Left ventricle myocardium inferior (tissue), 1 donor: Measurements from ENCODE around the gene GAP43. TPM values are rescaled to one million over a fixed set of nuclear protein-coding genes. Genes with fewer than 3 reads are reported as not detected.
"Not testable (repeated sequence)": the region's sequence is repeated elsewhere in the genome, so short reads cannot be mapped to it uniquely, and the experiment has no call there.

ENCODE experiments used
- DNase-seq: peaks from one replicate; pipeline ENCODE4 v3.0.0-alpha.2; 2020
- H3K27ac ChIP-seq: fragments of 200-600 bp; replicated peaks from 2 replicates; pipeline ENCODE4 v1.8.0; 2021
- H3K27me3 ChIP-seq: fragments of 200-600 bp; 2 replicates; pipeline ENCODE4 v1.8.0; 2021; ENCODE audit warnings: low read depth
- H3K36me3 ChIP-seq: fragments of 200-600 bp; 2 replicates; pipeline ENCODE4 v1.8.0; 2021
- H3K4me1 ChIP-seq: fragments of 200-600 bp; 2 replicates; pipeline ENCODE4 v1.8.0; 2021
- H3K4me3 ChIP-seq: fragments of 200-600 bp; 2 replicates; pipeline ENCODE4 v1.8.0; 2021; ENCODE audit warnings: mild to moderate bottlenecking, moderate library complexity
- H3K9me3 ChIP-seq: fragments of 200-600 bp; replicated peaks from 2 replicates; pipeline ENCODE4 v1.8.0; 2021
- intact Hi-C: fragments of 100-400 bp; cut with micrococcal nuclease; formaldehyde crosslinking; loops from one replicate; pipeline ENCODE4 v1.11.0; 2022
- total RNA-seq: library from RNA; stranded (reverse); fragmentation: NEBNext Ultra II Directional; extraction: Animal tissue kit (Norgen Biotek cat#: 25700); gene quantifications from one replicate; pipeline ENCODE4 v1.2.1, GENCODE V29; 2021
- TF ChIP-seq, protein P1 (sequence below): fragments of 200-600 bp; IDR thresholded peaks from 2 replicates; pipeline ENCODE4 v1.8.0; 2021; ENCODE audit warnings: antibody characterized with exemption, mild to moderate bottlenecking, borderline replicate concordance
- donor health status: DM: no; HTN: yes; CAD: no; lungs with severe emphysema.

The GAP43 gene
- total RNA-seq, 1 donor from 2014 or later = 1.2 TPM

DNA sequence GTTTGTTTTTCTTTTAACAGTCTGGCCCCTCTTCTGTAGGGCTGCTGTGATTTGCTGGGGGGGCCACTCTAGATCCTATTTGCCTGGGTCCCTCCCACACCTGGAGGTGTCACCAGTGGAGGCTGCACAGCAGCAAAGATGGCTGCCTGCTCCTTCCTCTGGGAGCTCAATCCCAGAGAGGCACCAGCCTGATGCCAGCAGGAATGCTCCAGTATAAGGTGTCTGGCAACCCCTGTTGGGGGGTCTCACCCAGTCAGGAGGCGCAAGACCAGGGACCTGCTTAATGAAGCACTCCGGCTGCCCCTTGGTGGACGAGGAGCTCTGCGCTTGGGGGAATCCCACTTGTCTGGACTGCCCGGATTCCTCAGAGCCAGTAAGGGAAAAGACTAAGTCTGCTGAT is 118.3 kb downstream of the GAP43 start:
- H3K27me3 ChIP-seq = peaks cover 11% of the 10 kb centered on the region
- no peak overlapping the region for H3K4me3 ChIP-seq
- DNase-seq = no peak
- no peaks in the 10 kb centered on the region for H3K36me3 ChIP-seq
- peaks cover 16% of the 10 kb centered on the region for H3K9me3 ChIP-seq
- TF ChIP-seq, protein P1, sequence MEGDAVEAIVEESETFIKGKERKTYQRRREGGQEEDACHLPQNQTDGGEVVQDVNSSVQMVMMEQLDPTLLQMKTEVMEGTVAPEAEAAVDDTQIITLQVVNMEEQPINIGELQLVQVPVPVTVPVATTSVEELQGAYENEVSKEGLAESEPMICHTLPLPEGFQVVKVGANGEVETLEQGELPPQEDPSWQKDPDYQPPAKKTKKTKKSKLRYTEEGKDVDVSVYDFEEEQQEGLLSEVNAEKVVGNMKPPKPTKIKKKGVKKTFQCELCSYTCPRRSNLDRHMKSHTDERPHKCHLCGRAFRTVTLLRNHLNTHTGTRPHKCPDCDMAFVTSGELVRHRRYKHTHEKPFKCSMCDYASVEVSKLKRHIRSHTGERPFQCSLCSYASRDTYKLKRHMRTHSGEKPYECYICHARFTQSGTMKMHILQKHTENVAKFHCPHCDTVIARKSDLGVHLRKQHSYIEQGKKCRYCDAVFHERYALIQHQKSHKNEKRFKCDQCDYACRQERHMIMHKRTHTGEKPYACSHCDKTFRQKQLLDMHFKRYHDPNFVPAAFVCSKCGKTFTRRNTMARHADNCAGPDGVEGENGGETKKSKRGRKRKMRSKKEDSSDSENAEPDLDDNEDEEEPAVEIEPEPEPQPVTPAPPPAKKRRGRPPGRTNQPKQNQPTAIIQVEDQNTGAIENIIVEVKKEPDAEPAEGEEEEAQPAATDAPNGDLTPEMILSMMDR = no peak
- no peaks in the 10 kb centered on the region for H3K4me1 ChIP-seq
- intact Hi-C loops = no loop called here
- no peak overlapping the region for H3K27ac ChIP-seq

DNA sequence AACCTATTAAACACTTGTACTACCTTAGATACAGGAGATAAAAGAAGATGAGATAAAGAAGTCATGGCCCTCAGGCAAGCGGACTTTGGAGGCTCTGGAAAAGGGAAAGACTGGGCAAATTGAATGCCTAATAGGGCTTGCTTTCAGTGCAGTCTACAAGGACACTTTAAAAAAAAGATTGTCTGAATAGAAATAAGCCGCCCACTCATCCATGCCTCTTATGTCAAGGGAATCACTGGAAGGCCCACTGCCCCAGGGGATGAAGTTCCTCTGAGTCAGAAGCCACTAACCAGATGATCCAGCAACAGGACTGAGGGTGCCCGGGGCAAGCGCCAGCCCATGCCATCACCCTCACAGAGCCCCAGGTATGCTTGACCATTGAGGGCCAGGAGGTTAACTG is 121.2 kb downstream of the GAP43 start:
- H3K27ac ChIP-seq, H3K36me3 ChIP-seq, DNase-seq, intact Hi-C loops, H3K4me3 ChIP-seq, H3K27me3 ChIP-seq, H3K4me1 ChIP-seq: not testable (repeated sequence)
- peaks cover 16% of the 10 kb centered on the region for H3K9me3 ChIP-seq

DNA sequence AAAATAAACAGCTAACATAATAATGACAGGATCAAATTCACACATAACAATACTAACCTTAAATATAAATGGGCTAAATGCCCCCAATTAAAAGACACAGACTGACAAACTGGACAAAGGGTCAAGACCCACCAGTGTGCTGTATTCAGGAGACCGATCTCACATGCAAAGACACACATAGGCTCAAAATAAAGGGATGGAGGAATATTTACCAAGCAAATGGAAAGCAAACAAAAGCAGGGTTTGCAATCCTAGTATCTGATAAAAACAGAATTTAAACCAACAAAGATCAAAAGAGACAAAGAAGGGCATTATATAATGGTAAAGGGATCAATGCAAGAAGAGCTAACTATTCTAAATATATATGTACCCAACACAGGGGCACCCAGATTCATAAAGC is 129.7 kb downstream of the GAP43 start:
- DNase-seq, H3K4me3 ChIP-seq, H3K36me3 ChIP-seq, intact Hi-C loops, H3K27ac ChIP-seq, H3K27me3 ChIP-seq, H3K4me1 ChIP-seq: not testable (repeated sequence)
- H3K9me3 ChIP-seq = peaks cover 12% of the 10 kb centered on the region

DNA sequence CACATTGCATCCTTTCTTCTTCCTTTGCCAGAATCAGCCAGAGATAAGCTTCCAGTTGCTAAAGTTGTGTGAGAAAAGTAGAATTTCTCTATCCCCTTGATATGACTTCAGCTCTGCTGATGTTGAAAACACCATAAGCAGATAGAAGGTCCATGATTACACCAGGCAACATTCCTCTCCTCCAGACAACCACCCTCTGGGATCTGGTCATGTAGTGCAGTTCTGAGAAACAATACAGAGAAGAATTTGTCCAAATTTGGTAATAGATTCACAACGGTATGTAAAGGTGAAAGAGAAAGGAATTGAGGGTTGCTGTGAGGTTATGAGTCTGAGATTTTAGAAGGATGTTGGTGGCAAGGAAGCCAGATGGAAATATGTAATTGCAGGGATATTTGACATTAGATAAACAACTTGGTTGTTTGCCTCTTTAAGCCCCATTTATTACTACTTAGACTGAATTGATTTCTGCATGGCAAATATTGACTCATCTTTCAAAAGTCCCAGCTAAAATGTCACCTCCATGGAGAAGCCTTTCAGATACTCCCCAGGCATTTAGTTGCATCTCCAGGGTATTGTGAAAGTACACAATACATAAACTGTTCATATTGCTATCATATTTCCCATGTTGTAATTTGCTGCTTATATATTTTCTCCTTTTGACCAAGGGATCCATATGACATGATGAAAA is 134.9 kb downstream of the GAP43 start:
- intact Hi-C loops = no loop called here
- no peak overlapping the region for H3K27ac ChIP-seq
- H3K9me3 ChIP-seq = peaks cover 8% of the 10 kb centered on the region
- no peak for DNase-seq
- TF ChIP-seq, protein P1 = no peak
- no peaks in the 10 kb centered on the region for H3K36me3 ChIP-seq
- no peak overlapping the region for H3K4me3 ChIP-seq
- no peaks in the 10 kb centered on the region for H3K27me3 ChIP-seq
- H3K4me1 ChIP-seq = peaks cover 6% of the 10 kb centered on the region

DNA sequence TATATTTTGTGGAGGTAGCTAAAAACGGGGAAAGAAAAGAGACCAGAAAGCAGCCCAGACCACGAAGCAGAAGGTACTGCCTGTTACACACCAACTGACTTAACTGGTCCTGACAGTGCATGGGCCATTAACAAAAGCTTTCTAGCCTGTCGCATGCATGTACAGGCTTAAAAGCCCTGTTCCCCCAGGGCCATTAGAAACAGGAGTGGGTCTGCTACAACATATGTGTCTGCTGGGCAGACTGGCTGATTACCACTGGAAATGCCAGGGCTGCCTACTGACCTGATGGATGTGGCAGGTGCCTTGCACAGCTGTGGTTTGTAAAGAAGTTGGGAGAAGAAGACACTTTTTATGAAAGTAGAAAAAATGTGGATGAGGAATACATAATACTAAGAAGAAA is 137.4 kb downstream of the GAP43 start:
- Histone ChIP-seq H3K4me1 (peaks cover 6% of the 10 kb centered on the region), H3K4me3 (no peak overlapping the region), H3K36me3 (no peaks in the 10 kb centered on the region), H3K27me3 (no peaks in the 10 kb centered on the region), H3K9me3 (no peaks in the 10 kb centered on the region), H3K27ac (no peak overlapping the region)
- TF ChIP-seq, protein P1 = no peak
- intact Hi-C loops = no loop called here
- no peak for DNase-seq

DNA sequence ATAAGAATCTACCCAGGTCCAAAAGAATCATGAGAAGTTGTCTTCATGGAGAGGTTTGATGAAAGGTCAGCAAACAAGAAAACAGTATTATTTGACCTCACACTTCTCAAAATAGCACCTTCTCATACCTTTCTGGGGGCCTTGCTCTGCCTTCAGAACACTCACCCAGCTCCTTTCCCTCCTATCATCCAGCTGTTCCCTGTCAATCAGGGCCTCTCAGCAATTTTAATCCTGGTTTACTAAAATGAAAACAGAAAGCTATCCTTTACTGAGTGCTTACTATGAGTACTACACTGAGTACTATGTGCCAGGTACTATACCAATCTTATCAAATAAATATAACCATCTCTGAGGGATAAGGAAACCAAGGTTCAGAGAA is 138.6 kb downstream of the GAP43 start:
- H3K36me3 ChIP-seq = no peaks in the 10 kb centered on the region
- no peak overlapping the region for H3K27ac ChIP-seq
- TF ChIP-seq, protein P1 = no peak
- no peaks in the 10 kb centered on the region for H3K27me3 ChIP-seq
- H3K4me3 ChIP-seq = no peak overlapping the region
- no peaks in the 10 kb centered on the region for H3K9me3 ChIP-seq
- no peak for DNase-seq
- H3K4me1 ChIP-seq = peaks cover 13% of the 10 kb centered on the region
- intact Hi-C loops = no loop called here
